Sigmoid colon (tissue), 7 donors: ENCODE data around the gene CLIC4. TPM values are rescaled to one million over a fixed set of nuclear protein-coding genes. Genes with fewer than 3 reads are reported as not detected.
"Not testable (repeated sequence)": the region's sequence is repeated elsewhere in the genome, so short reads cannot be mapped to it uniquely, and the experiment has no call there.

Experiments used
- DNase-seq: peaks from one replicate; pipeline ENCODE4 v3.0.0-alpha.2; 2019
- H3K27ac ChIP-seq, 4 donors: fragments of 200-600 bp; sonication (generic); one replicate each; pipeline ENCODE4 v1.5.1; 2016 to 2019; ENCODE audit warnings: mild to moderate bottlenecking in 1 of 4
- H3K27me3 ChIP-seq, 3 donors: fragments of 200-600 bp; sonication (generic); one replicate each; pipeline ENCODE4 v1.5.1; 2019; ENCODE audit warnings: mild to moderate bottlenecking in 1 of 3
- H3K36me3 ChIP-seq, 4 donors: fragments of 200-600 bp; sonication (generic); one replicate each; pipeline ENCODE4 v1.5.1; 2016 to 2019
- H3K4me1 ChIP-seq, 4 donors: fragments of 200-600 bp; sonication (generic); one replicate each; pipeline ENCODE4 v1.5.1; 2017 to 2019
- H3K4me3 ChIP-seq, 4 donors: fragments of 200-600 bp; sonication (generic); one replicate each; pipeline ENCODE4 v1.5.1; 2017 to 2019; ENCODE audit warnings: mild to moderate bottlenecking in 2 of 4, moderate library complexity in 1 of 4
- H3K9me3 ChIP-seq, 4 donors: fragments of 200-600 bp in 3 of 4; sonication (generic) in 3 of 4; one replicate each; pipeline versions ENCODE4 v1.5.1 to v1.6.1; 2013 to 2019
- EP300 ChIP-seq, 4 donors: sonication (generic); formaldehyde crosslinking; IDR thresholded peaks; one replicate each; pipeline ENCODE4 v1.6.1; 2017; ENCODE audit warnings: antibody characterized with exemption in 4 of 4
- POLR2A ChIP-seq, 2 donors: fragments of 450-650 bp; IDR thresholded peaks; one replicate each; pipeline ENCODE4 v1.6.1; 2016; ENCODE audit warnings: antibody characterized with exemption in 2 of 2, mild to moderate bottlenecking in 2 of 2, moderate library complexity in 2 of 2
- POLR2AphosphoS5 ChIP-seq, 4 donors: sonication (generic); formaldehyde crosslinking; IDR thresholded peaks; one replicate each; pipeline ENCODE4 v1.6.1; 2017; ENCODE audit warnings: antibody characterized with exemption in 4 of 4
- WGBS, 2 donors: extraction: QIAGEN DNeasy Blood & Tissue Kit; methylation state at CpG; one replicate each; pipeline ENCODE4 v1.1.7; 2013; 5-methylcytosine and 5-hydroxymethylcytosine counted together
- intact Hi-C: fragments of 100-400 bp; cut with DNase I; formaldehyde crosslinking; loops from one replicate; pipeline ENCODE4 v1.15.1; 2023
- polyA plus RNA-seq, 3 donors: library from polyadenylated mRNA; stranded (reverse); fragments of 200-250 nt; gene quantifications; one replicate each; pipeline ENCODE4 v1.2.3, GENCODE V29; 2013
- total RNA-seq, 4 donors: library from RNA; depleted of rRNA; stranded (reverse); fragments of >200 nt; gene quantifications; one replicate each; pipeline ENCODE4 v1.1.0, GENCODE V29; 2016
- TF ChIP-seq, protein P1 (sequence below), 4 experiments: fragments of 450-650 bp in 3 of 4; fragments of 200-600 bp in 1 of 4; IDR thresholded peaks; one replicate each; pipeline ENCODE4 v1.5.1; 2016 to 2019; ENCODE audit warnings: antibody characterized with exemption in 4 of 4, mild to moderate bottlenecking in 3 of 4, moderate library complexity in 2 of 4
- donor health status: healthy with polysubstance abuse.
- donor health status: Bipolar disorder and iron deficiency.
- donor health status: healthy.

Gene CLIC4
- total RNA-seq, result 100 to 1,000 TPM; 334 to 443 (median 385) TPM
- polyA plus RNA-seq, result 10 to 100 TPM; 37.8 to 39.9 (median 37.9) TPM

DNA sequence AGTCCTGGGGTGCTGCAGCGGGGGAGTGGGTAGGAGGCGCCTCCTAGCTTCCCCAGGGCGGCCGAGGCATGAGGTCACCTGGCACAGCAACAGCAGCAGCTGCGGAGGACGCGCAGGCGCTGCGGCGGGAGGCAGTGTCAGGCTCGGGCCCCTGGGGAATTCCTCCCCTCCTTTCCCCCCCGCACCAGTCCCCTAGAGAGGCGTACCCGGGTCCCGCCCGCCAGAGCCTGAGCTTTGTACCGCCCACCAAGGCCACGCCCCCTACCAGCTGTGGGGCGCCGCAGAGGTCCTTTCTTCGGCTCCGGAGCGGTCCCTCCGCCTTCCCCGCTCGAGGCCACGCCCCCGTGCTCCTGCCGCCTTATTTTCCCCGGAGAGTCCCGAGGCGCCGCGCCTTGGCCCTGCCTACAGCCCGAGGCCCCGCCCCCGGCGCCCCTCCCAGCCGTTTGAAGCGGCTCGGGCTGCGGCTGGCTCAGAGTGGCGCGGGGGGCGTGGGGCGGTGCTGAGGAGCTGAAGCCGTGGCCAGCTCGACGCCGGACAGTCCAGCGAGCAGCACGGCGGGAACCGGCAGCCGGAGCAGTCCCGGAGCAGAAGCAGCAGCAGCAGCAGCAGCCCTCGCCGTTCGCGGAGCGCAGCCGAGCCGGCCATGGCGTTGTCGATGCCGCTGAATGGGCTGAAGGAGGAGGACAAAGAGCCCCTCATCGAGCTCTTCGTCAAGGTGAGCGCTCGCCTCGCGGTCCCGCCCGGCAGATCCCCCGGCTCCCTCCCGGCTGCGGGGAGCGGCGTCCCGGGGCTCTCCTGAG lies at the start of gene CLIC4:
Gene CLIC4, plus strand, starts transcription at position 537 of the 800 bp plus-strand sequence. Its CDS starts 107 bp downstream, at position 644.
- peak within 1 kb of the TSS; percentile 89 to 97 (median 94) for H3K4me3 ChIP-seq
- TF ChIP-seq EP300 (IDR thresholded peaks at IDR 0.05), result peak in 2 of 4 donors; percentile 15 to 47
- TF ChIP-seq, protein P1, sequence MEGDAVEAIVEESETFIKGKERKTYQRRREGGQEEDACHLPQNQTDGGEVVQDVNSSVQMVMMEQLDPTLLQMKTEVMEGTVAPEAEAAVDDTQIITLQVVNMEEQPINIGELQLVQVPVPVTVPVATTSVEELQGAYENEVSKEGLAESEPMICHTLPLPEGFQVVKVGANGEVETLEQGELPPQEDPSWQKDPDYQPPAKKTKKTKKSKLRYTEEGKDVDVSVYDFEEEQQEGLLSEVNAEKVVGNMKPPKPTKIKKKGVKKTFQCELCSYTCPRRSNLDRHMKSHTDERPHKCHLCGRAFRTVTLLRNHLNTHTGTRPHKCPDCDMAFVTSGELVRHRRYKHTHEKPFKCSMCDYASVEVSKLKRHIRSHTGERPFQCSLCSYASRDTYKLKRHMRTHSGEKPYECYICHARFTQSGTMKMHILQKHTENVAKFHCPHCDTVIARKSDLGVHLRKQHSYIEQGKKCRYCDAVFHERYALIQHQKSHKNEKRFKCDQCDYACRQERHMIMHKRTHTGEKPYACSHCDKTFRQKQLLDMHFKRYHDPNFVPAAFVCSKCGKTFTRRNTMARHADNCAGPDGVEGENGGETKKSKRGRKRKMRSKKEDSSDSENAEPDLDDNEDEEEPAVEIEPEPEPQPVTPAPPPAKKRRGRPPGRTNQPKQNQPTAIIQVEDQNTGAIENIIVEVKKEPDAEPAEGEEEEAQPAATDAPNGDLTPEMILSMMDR (IDR thresholded peaks at IDR 0.05), result no peak
- TF ChIP-seq POLR2AphosphoS5 (IDR thresholded peaks at IDR 0.05), result peak; percentile 99 to 100 (median 99)
- TF ChIP-seq POLR2A (IDR thresholded peaks at IDR 0.05), result peak; percentile 97
- H3K4me1 ChIP-seq, result peaks cover 0 to 49% (median 47%) of the 10 kb centered on the region in 4 donors
- no peaks in the 10 kb centered on the region for H3K9me3 ChIP-seq
- peak; percentile 100 for DNase-seq
- H3K36me3 ChIP-seq, result no peaks in the 10 kb centered on the region
- WGBS, 2 donors, result 0 to 1% methylated on average over 80 of the region's 80 CpGs
- no peaks in the 10 kb centered on the region for H3K27me3 ChIP-seq
- peak within 1 kb of the TSS; percentile 95 to 100 (median 99) for H3K27ac ChIP-seq
- intact Hi-C loops, result loop anchor here (2.0 to 5.0 kb wide), 3 partner anchors 53 to 103 kb away; partner anchors contain the start of gene SRRM1

DNA sequence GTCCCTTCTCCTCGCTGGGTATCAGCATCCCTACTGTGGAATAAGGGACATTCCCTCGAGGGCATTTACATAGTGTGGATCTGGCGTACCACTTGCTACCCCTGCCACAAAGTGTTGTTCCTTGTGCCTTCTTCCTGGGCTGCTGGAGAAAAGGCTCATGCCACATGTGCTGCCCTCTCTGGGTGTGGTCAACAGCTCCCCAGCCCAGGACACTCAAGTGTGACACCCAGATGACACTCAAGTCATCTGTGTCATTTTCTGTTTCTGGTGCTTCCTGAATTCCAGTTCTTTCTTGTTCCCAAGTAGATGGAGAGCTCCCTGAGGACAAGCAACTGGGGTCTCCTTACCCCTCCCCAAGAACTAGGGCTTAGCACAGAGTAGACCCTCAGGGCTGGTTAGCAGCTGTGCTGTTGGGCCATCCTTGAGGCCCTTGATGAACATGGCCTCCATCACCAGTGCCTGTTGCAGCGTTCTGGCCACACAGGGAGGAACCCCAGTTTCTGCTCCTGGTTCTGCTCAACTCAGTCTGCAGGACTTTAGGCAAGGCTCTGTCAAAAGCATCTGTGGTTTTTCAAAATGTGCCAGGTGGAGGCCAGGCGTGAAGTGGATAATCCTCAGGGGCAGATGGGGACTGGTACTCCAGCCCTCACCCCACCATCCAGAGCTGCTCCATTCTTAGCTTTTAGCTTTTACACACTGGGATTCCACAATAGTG lies 49.0 kb upstream of the CLIC4 start:
- intact Hi-C loops, result loop anchor here (5.0 kb wide), 1 partner anchor 396 kb away; no protein-coding TSS in a partner anchor

DNA sequence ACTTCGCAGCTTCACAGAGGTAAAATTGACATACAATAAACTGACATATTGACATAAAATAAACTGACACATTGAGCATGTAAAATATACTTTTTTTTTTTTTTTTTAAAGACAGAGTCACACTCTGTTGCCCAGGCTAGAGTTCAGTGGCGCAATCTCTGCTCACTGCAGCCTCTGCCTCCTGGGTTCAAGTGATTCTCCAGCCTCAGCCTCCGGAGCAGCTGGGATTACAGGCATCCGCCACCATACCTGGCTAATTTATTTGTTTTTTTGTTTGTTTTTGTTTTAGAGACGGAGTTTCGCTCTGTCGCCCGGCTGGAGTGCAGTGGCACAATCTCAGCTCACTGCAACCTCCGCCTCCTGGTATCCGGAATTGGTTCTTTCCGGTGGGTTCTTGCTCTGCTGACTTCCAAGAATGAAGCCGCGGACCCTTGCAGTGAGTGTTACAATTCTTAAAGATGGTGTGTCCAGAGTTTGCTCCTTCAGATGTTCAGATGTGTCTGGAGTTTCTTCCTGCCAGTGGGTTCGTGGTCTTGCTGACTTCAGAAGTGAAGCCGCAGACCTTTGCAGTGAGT lies 48.4 kb upstream of the CLIC4 start:
- H3K36me3 ChIP-seq, result no peaks in the 10 kb centered on the region
- DNase-seq, result no peak
- intact Hi-C loops, result loop anchor here (5.0 kb wide), 1 partner anchor 395 kb away; no protein-coding TSS in a partner anchor
- H3K9me3 ChIP-seq, result no peaks in the 10 kb centered on the region
- H3K4me1 ChIP-seq, result peaks cover 0 to 15% (median 13%) of the 10 kb centered on the region in 4 donors
- WGBS, 2 donors, result 62 to 84% methylated on average over 15 of the region's 15 CpGs
- H3K4me3 ChIP-seq, result no peak overlapping the region
- no peak overlapping the region for H3K27ac ChIP-seq
- H3K27me3 ChIP-seq, result no peaks in the 10 kb centered on the region
- TF ChIP-seq POLR2AphosphoS5 (IDR thresholded peaks at IDR 0.05) (no peak), EP300 (IDR thresholded peaks at IDR 0.05) (no peak), POLR2A (IDR thresholded peaks at IDR 0.05) (no peak)
- TF ChIP-seq, protein P1 (IDR thresholded peaks at IDR 0.05), result no peak

More for the DNA sequence above, 49.0 kb upstream of the CLIC4 start:
- H3K27me3 ChIP-seq, result no peaks in the 10 kb centered on the region
- H3K36me3 ChIP-seq, result no peaks in the 10 kb centered on the region
- no peak overlapping the region for H3K27ac ChIP-seq
- TF ChIP-seq POLR2A (IDR thresholded peaks at IDR 0.05) (no peak), EP300 (IDR thresholded peaks at IDR 0.05) (no peak), POLR2AphosphoS5 (IDR thresholded peaks at IDR 0.05) (no peak)
- TF ChIP-seq, protein P1 (IDR thresholded peaks at IDR 0.05), result no peak
- no peak overlapping the region for H3K4me3 ChIP-seq
- no peaks in the 10 kb centered on the region for H3K9me3 ChIP-seq
- 88% methylated on average over 5 of the region's 5 CpGs for WGBS, 2 donors
- peaks cover 0 to 15% (median 13%) of the 10 kb centered on the region in 4 donors for H3K4me1 ChIP-seq
- no peak for DNase-seq

DNA sequence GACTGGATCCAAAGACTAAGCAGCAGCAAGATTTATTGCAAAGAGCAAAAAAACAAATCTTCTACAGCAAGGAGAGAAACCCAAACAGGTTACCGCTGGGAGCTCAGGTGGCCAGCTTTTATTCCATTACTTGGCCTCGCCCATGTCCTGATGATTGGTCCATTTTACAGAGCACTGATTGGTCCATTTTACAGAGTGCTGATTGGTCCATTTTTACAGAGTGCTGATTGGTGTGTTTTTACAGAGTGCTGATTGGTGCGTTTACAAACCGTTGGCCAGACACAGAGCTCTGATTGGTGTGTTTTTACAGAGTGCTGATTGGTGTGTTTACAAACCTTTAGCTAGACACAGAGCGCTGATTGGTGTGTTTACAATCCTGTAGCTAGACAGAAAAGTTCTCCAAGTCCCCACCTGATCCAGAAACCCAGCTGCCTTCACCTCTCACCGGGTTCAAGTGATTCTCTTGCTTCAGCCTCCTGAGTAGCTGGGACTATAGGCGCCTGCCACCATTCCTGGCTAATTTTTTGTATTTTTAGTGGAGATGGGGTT lies 47.7 kb upstream of the CLIC4 start:
- intact Hi-C loops, result loop anchor here (5.0 kb wide), 1 partner anchor 395 kb away; no protein-coding TSS in a partner anchor
- H3K4me1 ChIP-seq, result peaks cover 0 to 15% (median 13%) of the 10 kb centered on the region in 4 donors
- not testable (repeated sequence) for H3K9me3 ChIP-seq, H3K27ac ChIP-seq, H3K4me3 ChIP-seq, H3K36me3 ChIP-seq, H3K27me3 ChIP-seq, DNase-seq
- WGBS, 2 donors, result 92 to 96% methylated on average over 7 of the region's 7 CpGs

DNA sequence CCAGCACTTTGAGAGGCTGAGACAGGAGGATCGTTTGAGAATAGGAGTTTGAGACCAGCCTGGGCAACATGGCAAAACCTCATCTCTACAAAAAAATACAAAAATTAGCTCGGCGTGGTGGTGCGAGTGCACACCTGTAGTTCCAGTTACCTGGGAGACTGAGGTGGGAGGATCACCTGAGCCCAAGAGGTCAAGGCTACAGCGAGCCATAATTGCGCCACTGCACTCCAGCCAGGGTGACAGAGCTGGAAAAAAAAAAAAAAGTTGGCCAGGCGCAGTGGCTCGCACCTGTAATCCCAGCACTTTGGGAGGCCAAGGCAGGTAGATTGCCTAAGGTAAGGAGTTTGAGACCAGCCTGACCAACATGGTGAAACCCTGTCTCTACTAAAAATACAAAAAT lies 46.9 kb upstream of the CLIC4 start:
- peaks cover 0 to 15% (median 13%) of the 10 kb centered on the region in 4 donors for H3K4me1 ChIP-seq
- intact Hi-C loops, result loop anchor here (5.0 kb wide), 1 partner anchor 394 kb away; no protein-coding TSS in a partner anchor

More for the DNA sequence above, 46.9 kb upstream of the CLIC4 start:
- not testable (repeated sequence) for DNase-seq, H3K36me3 ChIP-seq, H3K27me3 ChIP-seq, H3K9me3 ChIP-seq, H3K27ac ChIP-seq, H3K4me3 ChIP-seq
- 93% methylated on average over 8 of the region's 8 CpGs for WGBS, 2 donors
